GM19239 (cell line): Measurements from ENCODE around the gene BCL2L2.

Experiments used
- DNase-seq: peaks from one replicate; pipeline ENCODE4 v3.0.0; 2011; ENCODE audit warnings: low spot score; ENCODE audit not compliant: insufficient read length
- FAIRE-seq: peaks from 2 replicates; lab custom pipeline; 2011; peaks lifted over from hg19 to GRCh38; lab: Jason Lieb, UNC

BCL2L2 gene

GRCh38 chr14:23351681-23352505 is 45.3 kb downstream of the BCL2L2 start:
- DNase-seq (no peak), FAIRE-seq (no peak)

GRCh38 chr14:23352506-23353432 is 46.1 kb downstream of the BCL2L2 start, which contains the start of gene SLC22A17:
TSS of gene SLC22A17 (minus strand) at chr14:23352887.
- DNase-seq (no peak), FAIRE-seq (no peak)

DNA sequence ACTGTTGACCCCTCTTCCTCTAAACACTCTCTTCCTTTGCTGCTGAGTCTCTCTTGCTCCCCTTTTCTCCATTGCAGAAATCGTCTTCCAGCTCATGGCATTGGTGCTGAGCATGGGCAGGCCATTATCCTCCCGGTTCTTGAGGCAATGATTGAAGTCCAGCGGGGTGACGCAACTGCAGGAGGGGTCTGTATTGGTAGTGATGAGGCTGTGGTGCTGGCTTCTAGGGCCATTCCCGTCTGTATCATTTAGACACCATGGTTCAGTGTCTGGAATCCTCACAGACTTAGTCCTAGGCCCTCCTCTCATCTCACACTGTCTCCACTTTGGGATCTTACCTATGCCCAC is 46.8 kb downstream of the BCL2L2 start:
- FAIRE-seq (no peak), DNase-seq (no peak)

- DNase-seq (no peak), FAIRE-seq (no peak)
These were observed 48.4 kb downstream of the BCL2L2 start for GRCh38 chr14:23354990-23355389.

- no peak for DNase-seq
These were observed 49.3 kb downstream of the BCL2L2 start for GRCh38 chr14:23355871-23356435.

GRCh38 chr14:23356662-23357061 is 50.0 kb downstream of the BCL2L2 start:
- DNase-seq (no peak), FAIRE-seq (no peak)

More at GRCh38 chr14:23355871-23356435, 49.3 kb downstream of the BCL2L2 start:
- FAIRE-seq = no peak

DNA sequence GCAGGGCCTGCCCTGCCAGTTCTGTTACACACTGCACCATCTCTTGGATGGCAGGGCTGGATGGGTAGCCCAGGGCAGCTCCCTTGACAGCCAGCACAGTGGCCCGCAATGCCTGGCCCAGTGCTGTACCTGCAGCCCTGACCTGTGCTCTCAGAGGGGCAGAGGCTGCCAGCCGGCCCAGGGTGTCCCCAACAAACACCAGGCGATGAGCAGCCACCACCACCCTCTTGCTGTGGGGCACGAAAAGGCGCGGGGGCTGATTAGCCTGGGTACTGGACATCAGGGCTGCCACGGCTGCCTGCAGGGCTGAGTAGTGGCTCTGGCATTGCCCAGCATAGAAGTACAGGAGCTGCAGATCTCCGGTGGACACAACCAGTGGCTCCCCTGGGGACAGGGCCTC is 50.6 kb downstream of the BCL2L2 start:
- DNase-seq (no peak), FAIRE-seq (no peak)

DNA sequence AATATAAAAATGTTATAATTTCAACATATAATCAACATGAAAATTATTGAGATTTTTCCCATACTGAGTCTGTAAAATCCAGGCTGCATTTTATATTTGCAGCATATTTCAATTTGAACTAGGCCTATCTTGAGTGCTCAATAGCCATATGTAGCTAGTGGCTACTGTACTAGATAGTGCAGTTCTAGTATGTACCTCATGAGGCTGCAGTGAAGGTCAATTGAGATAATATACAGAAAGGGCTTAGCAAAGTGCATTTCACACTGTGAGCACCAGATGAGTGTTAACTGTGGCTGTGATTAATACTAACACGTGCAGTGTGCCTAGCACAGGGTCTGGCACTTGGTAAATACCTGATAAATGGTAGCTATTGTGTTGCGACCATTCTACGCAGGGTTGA is 51.4 kb downstream of the BCL2L2 start:
- DNase-seq (no peak), FAIRE-seq (no peak)

GRCh38 chr14:23358553-23359166 is 52.0 kb downstream of the BCL2L2 start:
- FAIRE-seq = no peak

DNA sequence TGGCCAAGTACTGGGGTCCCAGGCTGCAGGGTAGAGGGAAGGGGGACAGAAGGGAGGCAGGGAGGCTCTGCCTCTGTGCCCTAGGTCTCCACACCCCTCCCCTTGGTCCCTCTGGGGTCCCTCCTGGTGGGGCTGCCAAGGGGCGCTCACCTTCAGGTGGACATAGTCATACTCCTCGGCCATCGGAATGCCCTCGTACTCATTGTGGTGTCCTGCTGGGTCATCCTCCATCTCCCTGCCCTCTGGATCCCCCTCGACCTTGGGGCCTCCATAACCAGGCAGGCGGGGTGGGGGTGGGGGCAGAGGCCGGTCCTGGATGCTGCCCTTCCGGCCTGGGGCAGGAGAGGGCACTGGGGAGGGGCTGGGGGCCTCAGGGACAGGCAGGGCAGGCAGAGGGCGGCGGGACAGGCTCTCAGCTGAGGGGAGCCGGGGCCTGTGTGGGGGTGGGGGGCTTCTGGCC is 52.6 kb downstream of the BCL2L2 start:
- DNase-seq (no peak), FAIRE-seq (no peak)

More at GRCh38 chr14:23358553-23359166, 52.0 kb downstream of the BCL2L2 start:
- DNase-seq = no peak

GRCh38 chr14:23359722-23360447 is 53.3 kb downstream of the BCL2L2 start:
- FAIRE-seq (no peak), DNase-seq (no peak)

GRCh38 chr14:23360496-23360895 is 53.9 kb downstream of the BCL2L2 start:
- FAIRE-seq = no peak
- DNase-seq = no peak

DNA sequence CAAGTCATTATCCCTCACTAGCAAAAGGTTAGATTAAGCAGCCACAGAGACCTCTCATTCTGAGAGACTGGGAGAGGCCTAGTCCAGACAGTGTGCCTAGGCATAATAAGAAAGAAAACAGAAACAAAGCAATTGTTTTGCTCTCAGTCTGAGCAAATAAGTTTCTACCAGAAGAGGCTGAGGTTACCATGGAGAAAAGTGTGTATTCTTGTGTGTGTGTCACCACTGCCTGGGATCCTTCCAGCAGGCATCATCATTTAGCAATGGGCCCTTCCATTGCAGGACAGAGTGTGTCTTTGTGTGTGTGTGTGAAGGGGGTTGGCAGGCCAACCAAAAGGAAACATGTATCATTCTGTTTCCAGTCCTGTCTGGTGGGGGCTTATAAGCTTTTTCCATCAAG is 54.7 kb downstream of the BCL2L2 start:
- DNase-seq (no peak), FAIRE-seq (peak; percentile 65)
